CD4-positive, alpha-beta T cell (primary cell): ENCODE data around the gene CDK9. TPM values are rescaled to one million over a fixed set of nuclear protein-coding genes. Genes with fewer than 3 reads are reported as not detected.
A peak's percentile ranks its signal among the peaks of the same experiment; 100 is the strongest.

ENCODE experiments used
- ATAC-seq: fragments of 200-7000 bp; cut with Tn5 transposase; one replicate; pipeline ENCODE4 v1.10.0; 2022; ENCODE audit warnings: mild to moderate bottlenecking; ENCODE audit not compliant: poor library complexity
- CTCF ChIA-PET: fragments of 350-600 bp; sonication (Branson Sonifier 250); formaldehyde crosslinking; loops from one replicate; lab custom pipeline; 2021; ENCODE audit warnings: antibody characterized with exemption, inconsistent platforms; lab: Charles Lee
- POLR2A ChIA-PET: fragments of 350-600 bp; sonication (Branson Sonifier 250); formaldehyde crosslinking; loops from one replicate; lab custom pipeline; 2021; ENCODE audit warnings: antibody characterized with exemption, inconsistent platforms; lab: Charles Lee
- DNase-seq, 14 experiments: peaks; one replicate each; pipeline ENCODE4 v3.0.0-alpha.2; 2013 to 2020; ENCODE audit warnings: mixed read lengths in 2 of 14
- H3K27ac ChIP-seq, 2 donors: one replicate each; pipeline versions ENCODE4 v1.5.1 to v1.7.0; 2013; ENCODE audit warnings: low read length in 2 of 2, low read depth in 1 of 2, mild to moderate bottlenecking in 1 of 2
- H3K27me3 ChIP-seq, 2 experiments: 1 replicate in 1 of 2; 2 replicates in 1 of 2; pipeline versions ENCODE4 v1.6.1 to v1.7.0; 2013; ENCODE audit warnings: low read length in 2 of 2, control low read depth in 1 of 2, mild to moderate bottlenecking in 1 of 2, moderate library complexity in 1 of 2; ENCODE audit not compliant: insufficient read depth in 2 of 2, control insufficient read depth in 1 of 2
- H3K36me3 ChIP-seq: one replicate; pipeline ENCODE4 v1.6.1; 2013; ENCODE audit warnings: low read length, control low read depth; ENCODE audit not compliant: insufficient read depth
- H3K4me1 ChIP-seq: one replicate; pipeline ENCODE4 v1.6.1; 2013; ENCODE audit warnings: low read length, control low read depth; ENCODE audit not compliant: insufficient read depth
- H3K4me3 ChIP-seq: one replicate; pipeline ENCODE4 v1.5.1; 2013; ENCODE audit warnings: mild to moderate bottlenecking, low read length, moderate library complexity
- H3K9me3 ChIP-seq, 2 experiments: 1 replicate in 1 of 2; 2 replicates in 1 of 2; pipeline versions ENCODE4 v1.6.1 to v1.7.0; 2013; ENCODE audit warnings: low read length in 2 of 2, mild to moderate bottlenecking in 2 of 2, control low read depth in 1 of 2, moderate library complexity in 1 of 2; ENCODE audit not compliant: control insufficient read depth in 1 of 2, insufficient read depth in 1 of 2
- H3K27ac Mint-ChIP-seq: one replicate; pipeline ENCODE4 v1.8.0; 2020; ENCODE audit warnings: mixed read lengths
- H3K27me3 Mint-ChIP-seq: one replicate; pipeline ENCODE4 v1.8.0; 2021; ENCODE audit warnings: mixed read lengths
- H3K36me3 Mint-ChIP-seq: one replicate; pipeline ENCODE4 v1.8.0; 2021; ENCODE audit warnings: low read depth, mixed read lengths
- H3K4me1 Mint-ChIP-seq: one replicate; pipeline ENCODE4 v1.8.0; 2021; ENCODE audit warnings: low read depth, mixed read lengths
- H3K4me3 Mint-ChIP-seq: one replicate; pipeline ENCODE4 v1.8.0; 2020; ENCODE audit warnings: mild to moderate bottlenecking, mixed read lengths
- H3K9me3 Mint-ChIP-seq: one replicate; pipeline ENCODE4 v1.8.0; 2020; ENCODE audit warnings: mixed read lengths
- intact Hi-C, 2 experiments: fragments of 100-400 bp; cut with DNase I in 1 of 2; cut with micrococcal nuclease in 1 of 2; formaldehyde crosslinking; loops; one replicate each; pipeline versions ENCODE4 v1.15.1 to v1.9.0; 2023 to 2025; cut with DNase I, micrococcal nuclease
- total RNA-seq, 174 experiments: library from RNA in 2 of 174; stranded (reverse) in 2 of 174; gene quantifications; one replicate each; pipeline ENCODE4 v1.2.3 and lab custom pipeline; 2021 to 2026
- TF ChIP-seq, protein P1 (sequence below): fragments of 200-600 bp; IDR thresholded peaks from one replicate; pipeline ENCODE4 v1.8.0; 2022; ENCODE audit warnings: antibody characterized with exemption, mild to moderate bottlenecking

Gene CDK9
- total RNA-seq, 2 experiments from 2014 or later: 117 to 121 TPM

DNA sequence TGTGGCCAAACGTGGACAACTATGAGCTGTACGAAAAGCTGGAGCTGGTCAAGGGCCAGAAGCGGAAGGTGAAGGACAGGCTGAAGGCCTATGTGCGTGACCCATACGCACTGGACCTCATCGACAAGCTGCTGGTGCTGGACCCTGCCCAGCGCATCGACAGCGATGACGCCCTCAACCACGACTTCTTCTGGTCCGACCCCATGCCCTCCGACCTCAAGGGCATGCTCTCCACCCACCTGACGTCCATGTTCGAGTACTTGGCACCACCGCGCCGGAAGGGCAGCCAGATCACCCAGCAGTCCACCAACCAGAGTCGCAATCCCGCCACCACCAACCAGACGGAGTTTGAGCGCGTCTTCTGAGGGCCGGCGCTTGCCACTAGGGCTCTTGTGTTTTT is 3.3 kb downstream of the CDK9 start:
- H3K36me3 Mint-ChIP-seq: peaks cover 60% of the 10 kb centered on the region

DNA sequence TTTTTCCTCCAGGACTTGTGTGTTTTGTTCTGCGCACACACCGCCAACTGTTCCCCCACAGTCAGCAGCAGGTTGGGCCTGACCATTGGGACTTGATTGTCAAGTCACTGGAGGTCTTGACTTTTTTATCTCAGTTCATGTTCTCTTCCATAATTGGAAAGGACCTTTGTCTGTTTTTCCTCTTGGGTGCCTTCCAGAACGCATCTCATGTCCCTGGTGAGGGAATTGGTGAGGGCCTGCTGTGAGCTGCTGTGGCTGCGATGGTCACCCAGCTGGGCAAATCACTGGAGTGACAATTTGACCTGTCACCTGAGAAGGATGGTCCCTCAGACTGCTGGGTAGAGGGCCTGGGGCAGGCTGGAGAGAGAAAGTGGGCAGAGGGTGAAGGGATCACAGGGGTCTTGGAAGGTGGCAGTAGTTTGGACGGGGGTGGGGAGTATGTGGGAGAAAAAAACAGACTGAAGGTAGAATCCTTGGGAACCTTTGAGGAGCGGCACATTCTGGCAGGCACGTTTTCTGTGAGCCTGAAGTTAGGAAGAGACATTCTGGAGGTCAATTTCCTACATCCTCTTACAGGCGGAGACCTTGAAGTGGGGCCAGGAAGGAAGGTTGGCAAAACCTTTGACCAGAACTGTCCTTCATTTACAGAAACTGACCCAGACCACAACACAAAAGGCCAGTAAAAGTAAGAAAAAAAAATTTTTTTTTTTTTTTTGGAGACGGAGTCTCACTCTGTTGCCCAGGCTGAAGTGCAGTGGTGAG is 4.4 kb downstream of the CDK9 start:
- peaks cover 60% of the 10 kb centered on the region for H3K36me3 Mint-ChIP-seq
- peaks cover 56% of the 10 kb centered on the region for H3K36me3 ChIP-seq
- ATAC-seq (no peak), DNase-seq (no peak)
- TF ChIP-seq, protein P1, sequence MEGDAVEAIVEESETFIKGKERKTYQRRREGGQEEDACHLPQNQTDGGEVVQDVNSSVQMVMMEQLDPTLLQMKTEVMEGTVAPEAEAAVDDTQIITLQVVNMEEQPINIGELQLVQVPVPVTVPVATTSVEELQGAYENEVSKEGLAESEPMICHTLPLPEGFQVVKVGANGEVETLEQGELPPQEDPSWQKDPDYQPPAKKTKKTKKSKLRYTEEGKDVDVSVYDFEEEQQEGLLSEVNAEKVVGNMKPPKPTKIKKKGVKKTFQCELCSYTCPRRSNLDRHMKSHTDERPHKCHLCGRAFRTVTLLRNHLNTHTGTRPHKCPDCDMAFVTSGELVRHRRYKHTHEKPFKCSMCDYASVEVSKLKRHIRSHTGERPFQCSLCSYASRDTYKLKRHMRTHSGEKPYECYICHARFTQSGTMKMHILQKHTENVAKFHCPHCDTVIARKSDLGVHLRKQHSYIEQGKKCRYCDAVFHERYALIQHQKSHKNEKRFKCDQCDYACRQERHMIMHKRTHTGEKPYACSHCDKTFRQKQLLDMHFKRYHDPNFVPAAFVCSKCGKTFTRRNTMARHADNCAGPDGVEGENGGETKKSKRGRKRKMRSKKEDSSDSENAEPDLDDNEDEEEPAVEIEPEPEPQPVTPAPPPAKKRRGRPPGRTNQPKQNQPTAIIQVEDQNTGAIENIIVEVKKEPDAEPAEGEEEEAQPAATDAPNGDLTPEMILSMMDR: no peak
- no peaks in the 10 kb centered on the region for H3K9me3 Mint-ChIP-seq
- intact Hi-C loops: no loop called here
- H3K27ac ChIP-seq: no peak overlapping the region
- ChIA-PET POLR2A (no interaction called here), CTCF (interaction anchor here (0.7 kb wide), 1 partner anchor 55 kb away, joined by 3 read pairs; the partner anchor contains the start of gene TOR2A)
- peaks cover 37% of the 10 kb centered on the region for H3K4me1 Mint-ChIP-seq
- no peak overlapping the region for H3K4me3 ChIP-seq
- H3K4me1 ChIP-seq: peaks cover 38% of the 10 kb centered on the region
- no peaks in the 10 kb centered on the region for H3K9me3 ChIP-seq
- H3K27me3 ChIP-seq: no peaks in the 10 kb centered on the region
- peak overlapping the region; percentile 49 for H3K27ac Mint-ChIP-seq
- H3K27me3 Mint-ChIP-seq: no peaks in the 10 kb centered on the region
- peak overlapping the region; percentile 15 for H3K4me3 Mint-ChIP-seq

More for the DNA sequence above, 3.3 kb downstream of the CDK9 start:
- H3K36me3 ChIP-seq: peaks cover 56% of the 10 kb centered on the region
- Mint-ChIP-seq H3K4me3 (peak overlapping the region; percentile 48), H3K27me3 (no peaks in the 10 kb centered on the region), H3K27ac (no peak overlapping the region), H3K4me1 (peaks cover 45% of the 10 kb centered on the region), H3K9me3 (no peaks in the 10 kb centered on the region)
- DNase-seq (no peak), ATAC-seq (no peak)
- H3K9me3 ChIP-seq: no peaks in the 10 kb centered on the region
- TF ChIP-seq, protein P1: no peak
- no peaks in the 10 kb centered on the region for H3K27me3 ChIP-seq
- peaks cover 45% of the 10 kb centered on the region for H3K4me1 ChIP-seq
- intact Hi-C loops: loop anchor here (5.0 kb wide), 3 partner anchors 78 to 197 kb away; no protein-coding TSS in a partner anchor
- POLR2A ChIA-PET: no interaction called here
- CTCF ChIA-PET: interaction anchor here (1.5 kb wide), 1 partner anchor 54 kb away, joined by 3 read pairs; the partner anchor contains the start of gene TOR2A
- no peak overlapping the region for H3K4me3 ChIP-seq
- no peak overlapping the region for H3K27ac ChIP-seq

DNA sequence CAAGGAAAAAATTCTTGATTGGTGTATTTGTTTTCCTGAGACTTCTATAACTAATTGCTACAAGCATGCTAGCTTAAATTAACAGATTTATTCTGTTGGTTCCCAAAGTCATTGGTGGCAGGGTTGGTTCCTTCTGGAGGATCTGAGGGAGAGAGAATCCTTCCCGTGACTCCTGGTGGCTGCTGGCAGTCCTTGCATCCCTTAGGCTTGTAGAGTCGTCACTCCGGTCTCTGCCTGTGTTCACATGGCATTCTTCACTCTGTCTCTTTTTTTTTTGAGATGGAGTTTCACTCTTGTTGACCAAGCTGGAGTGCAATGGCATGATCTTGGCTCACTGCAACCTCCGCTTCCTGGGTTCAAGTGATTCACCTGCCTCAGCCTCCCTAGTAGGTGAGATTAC is 5.3 kb downstream of the CDK9 start:
- H3K27ac ChIP-seq: no peak overlapping the region
- intact Hi-C loops: no loop called here
- H3K27me3 ChIP-seq: no peaks in the 10 kb centered on the region
- H3K4me3 ChIP-seq: no peak overlapping the region
- Mint-ChIP-seq H3K27ac (no peak overlapping the region), H3K9me3 (no peaks in the 10 kb centered on the region), H3K36me3 (peaks cover 60% of the 10 kb centered on the region), H3K4me1 (peaks cover 40% of the 10 kb centered on the region), H3K27me3 (no peaks in the 10 kb centered on the region), H3K4me3 (no peak overlapping the region)
- TF ChIP-seq, protein P1: no peak
- peaks cover 56% of the 10 kb centered on the region for H3K36me3 ChIP-seq
- ChIA-PET CTCF (interaction anchor here (0.7 kb wide), 1 partner anchor 56 kb away, joined by 3 read pairs; the partner anchor contains the start of gene TOR2A), POLR2A (interaction anchor here (1.2 kb wide), 1 partner anchor 15 kb away, joined by 3 read pairs; no protein-coding TSS in a partner anchor)
- peaks cover 43% of the 10 kb centered on the region for H3K4me1 ChIP-seq
- no peaks in the 10 kb centered on the region for H3K9me3 ChIP-seq
- ATAC-seq (no peak), DNase-seq (no peak)
